Suprapubic skin (tissue), 4 donors: ENCODE data around the gene TCTA.

Experiments used
- EP300 ChIP-seq: sonication (generic); formaldehyde crosslinking; IDR thresholded peaks from one replicate; pipeline ENCODE4 v1.6.1; 2017; ENCODE audit warnings: antibody characterized with exemption
- POLR2AphosphoS5 ChIP-seq, 3 donors: sonication (generic); formaldehyde crosslinking; IDR thresholded peaks; one replicate each; pipeline ENCODE4 v1.6.1; 2017; ENCODE audit warnings: antibody characterized with exemption in 3 of 3
- TF ChIP-seq, protein P1 (sequence below), 2 donors: fragments of 200-600 bp in 1 of 2; fragments of 450-650 bp in 1 of 2; sonication (generic) in 1 of 2; IDR thresholded peaks; one replicate each; pipeline ENCODE4 v1.5.1; 2016 to 2019; ENCODE audit warnings: antibody characterized with exemption in 2 of 2, mild to moderate bottlenecking in 1 of 2, moderate library complexity in 1 of 2

DNA sequence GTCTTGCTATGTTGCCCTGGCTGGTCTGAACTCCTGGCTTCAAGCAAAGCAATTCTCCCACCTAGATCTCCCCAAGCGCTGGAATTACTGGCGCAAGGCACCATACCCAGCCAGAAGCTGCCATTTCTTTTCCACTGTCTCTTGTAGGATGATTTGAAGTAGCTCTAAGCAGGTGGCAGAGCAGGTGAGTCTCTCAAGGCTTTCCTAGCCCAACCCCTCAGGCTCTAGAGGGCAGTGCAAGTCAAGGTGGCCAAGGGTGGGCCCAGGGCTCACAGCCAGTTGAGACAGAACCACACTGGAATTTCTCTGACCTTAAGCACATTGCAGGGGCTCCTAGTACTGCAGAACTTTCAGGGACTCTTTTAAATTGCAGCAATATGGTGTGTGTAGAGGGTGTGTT lies 42.2 kb downstream of the TCTA start:
- TF ChIP-seq, protein P1, sequence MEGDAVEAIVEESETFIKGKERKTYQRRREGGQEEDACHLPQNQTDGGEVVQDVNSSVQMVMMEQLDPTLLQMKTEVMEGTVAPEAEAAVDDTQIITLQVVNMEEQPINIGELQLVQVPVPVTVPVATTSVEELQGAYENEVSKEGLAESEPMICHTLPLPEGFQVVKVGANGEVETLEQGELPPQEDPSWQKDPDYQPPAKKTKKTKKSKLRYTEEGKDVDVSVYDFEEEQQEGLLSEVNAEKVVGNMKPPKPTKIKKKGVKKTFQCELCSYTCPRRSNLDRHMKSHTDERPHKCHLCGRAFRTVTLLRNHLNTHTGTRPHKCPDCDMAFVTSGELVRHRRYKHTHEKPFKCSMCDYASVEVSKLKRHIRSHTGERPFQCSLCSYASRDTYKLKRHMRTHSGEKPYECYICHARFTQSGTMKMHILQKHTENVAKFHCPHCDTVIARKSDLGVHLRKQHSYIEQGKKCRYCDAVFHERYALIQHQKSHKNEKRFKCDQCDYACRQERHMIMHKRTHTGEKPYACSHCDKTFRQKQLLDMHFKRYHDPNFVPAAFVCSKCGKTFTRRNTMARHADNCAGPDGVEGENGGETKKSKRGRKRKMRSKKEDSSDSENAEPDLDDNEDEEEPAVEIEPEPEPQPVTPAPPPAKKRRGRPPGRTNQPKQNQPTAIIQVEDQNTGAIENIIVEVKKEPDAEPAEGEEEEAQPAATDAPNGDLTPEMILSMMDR (IDR thresholded peaks at IDR 0.05) = no peak
- TF ChIP-seq EP300 (no peak), POLR2AphosphoS5 (IDR thresholded peaks at IDR 0.05) (no peak)
